GM12864 (cell line): ENCODE measurements around the gene ATP6V1G3.

ENCODE experiments used
- DNase-seq: peaks from one replicate; pipeline ENCODE4 v3.0.0-alpha.2; 2011; ENCODE audit warnings: low read depth
- H3K4me3 ChIP-seq: 2 replicates; pipeline ENCODE4 v1.5.1; 2011; ENCODE audit warnings: mild to moderate bottlenecking, low read depth, low read length, control low read depth
- TF ChIP-seq, protein P1 (sequence below): IDR thresholded peaks from 2 replicates; pipeline ENCODE4 v1.5.1; 2011; ENCODE audit warnings: low read depth, mild to moderate bottlenecking, moderate library complexity, low read length, control low read depth, inconsistent platforms; ENCODE audit errors: missing control alignments

The ATP6V1G3 gene

DNA sequence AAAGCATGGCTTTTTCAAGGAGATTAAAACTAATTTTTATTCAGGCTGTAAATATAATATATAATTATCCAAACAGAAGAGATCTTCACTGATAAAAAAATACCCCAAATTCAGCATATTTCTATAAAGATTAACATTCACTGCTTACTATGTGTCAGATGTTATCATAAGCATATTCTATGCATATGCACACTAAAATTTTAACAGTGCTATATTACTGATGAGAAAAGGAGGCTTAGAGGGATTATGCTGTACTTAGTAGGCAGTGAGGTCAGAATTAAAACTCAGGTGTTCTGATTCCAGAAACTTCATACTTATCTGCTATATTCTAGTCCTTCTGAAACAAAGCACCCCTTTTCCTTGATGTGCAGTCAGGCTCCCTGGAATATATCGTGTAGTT lies 33.8 kb upstream of the ATP6V1G3 start:
- no peak for DNase-seq
- H3K4me3 ChIP-seq, result no peak overlapping the region
- TF ChIP-seq, protein P1, sequence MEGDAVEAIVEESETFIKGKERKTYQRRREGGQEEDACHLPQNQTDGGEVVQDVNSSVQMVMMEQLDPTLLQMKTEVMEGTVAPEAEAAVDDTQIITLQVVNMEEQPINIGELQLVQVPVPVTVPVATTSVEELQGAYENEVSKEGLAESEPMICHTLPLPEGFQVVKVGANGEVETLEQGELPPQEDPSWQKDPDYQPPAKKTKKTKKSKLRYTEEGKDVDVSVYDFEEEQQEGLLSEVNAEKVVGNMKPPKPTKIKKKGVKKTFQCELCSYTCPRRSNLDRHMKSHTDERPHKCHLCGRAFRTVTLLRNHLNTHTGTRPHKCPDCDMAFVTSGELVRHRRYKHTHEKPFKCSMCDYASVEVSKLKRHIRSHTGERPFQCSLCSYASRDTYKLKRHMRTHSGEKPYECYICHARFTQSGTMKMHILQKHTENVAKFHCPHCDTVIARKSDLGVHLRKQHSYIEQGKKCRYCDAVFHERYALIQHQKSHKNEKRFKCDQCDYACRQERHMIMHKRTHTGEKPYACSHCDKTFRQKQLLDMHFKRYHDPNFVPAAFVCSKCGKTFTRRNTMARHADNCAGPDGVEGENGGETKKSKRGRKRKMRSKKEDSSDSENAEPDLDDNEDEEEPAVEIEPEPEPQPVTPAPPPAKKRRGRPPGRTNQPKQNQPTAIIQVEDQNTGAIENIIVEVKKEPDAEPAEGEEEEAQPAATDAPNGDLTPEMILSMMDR, result no peak

- H3K4me3 ChIP-seq, result no peak overlapping the region
- DNase-seq, result no peak
- TF ChIP-seq, protein P1, result no peak
Measured at GRCh38 chr1:198564716-198565115, 24.2 kb upstream of the ATP6V1G3 start.

- H3K4me3 ChIP-seq, result no peak overlapping the region
- TF ChIP-seq, protein P1, result no peak
- no peak for DNase-seq
Measured at GRCh38 chr1:198564157-198564556, 23.7 kb upstream of the ATP6V1G3 start.

- TF ChIP-seq, protein P1, result no peak
- DNase-seq, result no peak
- no peak overlapping the region for H3K4me3 ChIP-seq
Measured at GRCh38 chr1:198563583-198563982, 23.1 kb upstream of the ATP6V1G3 start.

DNA sequence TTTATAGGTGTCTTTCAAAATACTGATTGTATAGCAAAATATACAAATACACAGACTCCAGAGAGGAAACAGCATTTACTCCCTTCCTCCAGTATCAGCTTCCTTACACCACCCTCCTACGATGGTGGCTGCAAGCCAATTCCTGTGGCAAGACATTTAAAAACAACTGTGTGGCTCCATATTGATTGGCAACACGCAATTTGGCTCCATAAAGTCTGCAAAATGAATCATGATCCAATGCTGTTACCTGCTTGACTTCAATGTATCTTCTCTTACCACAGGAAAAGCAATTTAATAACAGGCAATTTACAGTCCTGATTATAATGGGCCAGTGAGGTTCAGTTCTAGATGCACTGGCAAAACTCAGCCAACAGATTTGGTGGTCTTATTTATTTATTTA lies 19.7 kb upstream of the ATP6V1G3 start:
- H3K4me3 ChIP-seq, result no peak overlapping the region
- DNase-seq, result no peak
- TF ChIP-seq, protein P1, result no peak

- no peak overlapping the region for H3K4me3 ChIP-seq
- TF ChIP-seq, protein P1, result no peak
- DNase-seq, result no peak
Measured at GRCh38 chr1:198559362-198559761, 18.9 kb upstream of the ATP6V1G3 start.

GRCh38 chr1:198558402-198558801 lies 17.9 kb upstream of the ATP6V1G3 start:
- TF ChIP-seq, protein P1, result no peak
- DNase-seq, result no peak
- H3K4me3 ChIP-seq, result no peak overlapping the region
